LNCAP (cell line): Measurements from ENCODE around the gene CDC73.

Experiments
- TF ChIP-seq, protein P1 (sequence below): fragments of 450-650 bp; IDR thresholded peaks from 2 replicates; pipeline ENCODE4 v1.5.1; 2017; ENCODE audit warnings: mild to moderate bottlenecking

Gene CDC73

DNA sequence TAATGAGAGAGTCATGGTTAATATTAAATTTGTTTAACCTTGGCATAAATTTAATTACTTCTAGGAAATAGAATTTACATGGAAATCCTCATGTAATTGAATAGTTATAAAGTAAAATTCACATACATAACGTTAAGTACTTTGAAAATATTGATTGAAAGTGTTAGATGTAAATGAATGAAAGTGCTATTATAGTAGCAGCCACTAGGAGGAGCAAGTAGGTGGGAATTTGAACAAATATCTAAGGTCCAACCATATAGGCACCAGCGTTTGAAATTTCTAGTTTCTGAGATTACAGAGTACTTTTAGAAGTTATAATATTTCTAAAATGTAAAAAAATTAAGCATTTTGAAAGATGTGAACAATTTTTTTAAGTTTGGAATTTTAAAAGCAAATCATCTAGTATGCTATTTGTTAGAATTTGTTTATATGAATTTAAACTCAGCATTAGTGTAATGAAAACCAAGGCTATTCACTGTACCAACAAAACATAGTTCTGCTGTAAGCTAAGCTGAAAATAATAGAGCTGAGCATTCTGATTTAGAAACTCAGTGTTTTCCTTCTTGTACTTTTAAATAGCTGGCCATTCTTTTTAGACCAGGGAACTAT is 61.3 kb downstream of the CDC73 start:
- TF ChIP-seq, protein P1, sequence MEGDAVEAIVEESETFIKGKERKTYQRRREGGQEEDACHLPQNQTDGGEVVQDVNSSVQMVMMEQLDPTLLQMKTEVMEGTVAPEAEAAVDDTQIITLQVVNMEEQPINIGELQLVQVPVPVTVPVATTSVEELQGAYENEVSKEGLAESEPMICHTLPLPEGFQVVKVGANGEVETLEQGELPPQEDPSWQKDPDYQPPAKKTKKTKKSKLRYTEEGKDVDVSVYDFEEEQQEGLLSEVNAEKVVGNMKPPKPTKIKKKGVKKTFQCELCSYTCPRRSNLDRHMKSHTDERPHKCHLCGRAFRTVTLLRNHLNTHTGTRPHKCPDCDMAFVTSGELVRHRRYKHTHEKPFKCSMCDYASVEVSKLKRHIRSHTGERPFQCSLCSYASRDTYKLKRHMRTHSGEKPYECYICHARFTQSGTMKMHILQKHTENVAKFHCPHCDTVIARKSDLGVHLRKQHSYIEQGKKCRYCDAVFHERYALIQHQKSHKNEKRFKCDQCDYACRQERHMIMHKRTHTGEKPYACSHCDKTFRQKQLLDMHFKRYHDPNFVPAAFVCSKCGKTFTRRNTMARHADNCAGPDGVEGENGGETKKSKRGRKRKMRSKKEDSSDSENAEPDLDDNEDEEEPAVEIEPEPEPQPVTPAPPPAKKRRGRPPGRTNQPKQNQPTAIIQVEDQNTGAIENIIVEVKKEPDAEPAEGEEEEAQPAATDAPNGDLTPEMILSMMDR, result peak; percentile 94

DNA sequence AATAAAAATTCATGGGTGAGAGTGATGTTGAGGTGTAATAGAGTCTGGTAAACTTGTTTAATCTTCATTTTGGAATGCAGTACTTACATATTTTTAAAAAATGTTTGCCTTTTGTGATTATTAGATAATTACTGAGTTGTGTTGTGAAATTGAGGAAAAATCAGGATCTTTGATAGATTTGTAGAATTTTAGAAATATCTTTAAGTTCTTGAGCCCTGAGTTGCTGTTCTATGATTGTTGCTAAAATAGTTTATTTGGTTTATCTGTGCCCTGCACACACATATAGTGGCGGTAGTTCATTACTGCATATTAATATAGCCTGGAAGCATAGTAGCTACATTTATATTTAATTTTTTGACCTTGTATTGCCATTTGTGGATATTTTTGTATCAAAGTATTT is 62.9 kb downstream of the CDC73 start:
- TF ChIP-seq, protein P1, result no peak

DNA sequence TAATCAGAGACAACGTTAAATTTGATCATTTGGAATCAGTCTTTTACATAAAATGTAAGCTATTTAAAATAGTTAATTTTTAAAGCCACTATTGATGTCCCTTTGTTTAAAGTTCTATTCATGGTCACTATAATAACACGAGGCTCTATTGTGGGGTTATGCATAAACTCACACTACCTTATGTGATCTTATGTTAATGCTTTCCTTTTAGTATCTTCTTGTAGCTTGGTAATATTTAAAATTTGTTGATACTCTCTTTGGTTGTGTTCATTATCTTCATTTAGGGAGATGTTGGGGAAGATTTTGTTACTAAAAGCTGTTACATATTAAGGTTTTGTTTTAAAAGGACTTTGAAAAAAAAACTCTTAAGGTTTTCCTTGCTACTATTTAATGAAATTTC is 63.4 kb downstream of the CDC73 start:
- TF ChIP-seq, protein P1, result no peak

DNA sequence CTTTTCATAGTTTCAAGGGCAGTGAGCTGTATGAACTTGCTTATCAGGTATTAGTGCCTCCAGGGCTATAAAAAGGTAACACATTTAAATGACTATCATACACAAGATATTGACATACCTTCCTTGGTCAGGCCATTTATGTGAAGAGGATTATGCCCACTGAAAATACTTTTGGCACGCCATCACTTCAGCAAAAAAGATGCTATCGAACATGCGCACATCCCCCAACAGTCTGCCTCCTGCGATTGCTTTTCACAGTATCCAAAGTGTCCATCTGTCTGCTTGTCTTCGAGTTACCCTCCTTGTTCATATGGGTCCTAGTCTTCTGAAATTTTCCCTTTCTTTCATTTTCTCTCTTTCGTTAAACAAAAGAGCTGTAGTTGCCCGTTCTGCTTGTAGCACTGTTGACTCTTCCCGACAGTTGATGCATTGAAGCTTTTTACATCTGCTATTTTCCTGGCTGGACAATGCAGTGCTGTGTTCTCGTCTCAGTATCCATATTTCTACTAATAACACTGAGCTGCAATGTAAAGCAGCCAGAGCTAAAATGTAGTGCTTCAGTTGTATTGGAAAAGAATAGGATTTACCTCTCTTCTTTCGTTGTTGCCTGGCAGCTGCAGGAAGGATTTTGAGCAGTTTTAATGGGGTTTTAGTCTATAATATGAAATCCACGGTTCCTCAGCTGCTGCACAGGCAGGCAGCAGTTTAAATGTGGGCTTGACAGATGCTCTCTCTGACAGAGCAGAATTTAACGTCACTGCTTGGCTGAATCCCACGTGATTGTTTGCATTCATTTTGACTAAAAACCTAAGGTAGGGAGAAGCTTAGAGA is 64.3 kb downstream of the CDC73 start, which contains the start of gene B3GALT2:
B3GALT2 (minus strand) TSS at position 713 of the 831 bp plus-strand sequence. CDS start 5,051 bp downstream, outside the sequence.
- TF ChIP-seq, protein P1, result no peak

DNA sequence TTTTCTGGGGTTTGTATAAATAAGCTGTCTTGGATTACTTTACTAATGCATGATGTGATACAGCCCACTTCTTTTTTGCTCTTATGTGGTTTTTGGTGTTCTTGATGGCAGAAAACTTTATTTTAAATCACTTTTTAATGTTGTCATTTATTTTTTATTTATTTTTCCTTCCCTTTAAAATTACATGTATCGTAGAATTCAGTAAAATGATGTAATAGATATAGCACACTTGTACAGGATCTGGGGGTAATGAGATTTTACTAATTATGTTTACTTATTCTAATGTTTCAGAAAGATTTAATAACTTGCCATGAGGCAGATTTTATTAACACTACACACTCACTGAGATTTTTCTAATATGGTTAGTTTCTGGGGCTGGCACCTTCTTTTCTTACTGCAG is 65.3 kb downstream of the CDC73 start:
- TF ChIP-seq, protein P1, result no peak

DNA sequence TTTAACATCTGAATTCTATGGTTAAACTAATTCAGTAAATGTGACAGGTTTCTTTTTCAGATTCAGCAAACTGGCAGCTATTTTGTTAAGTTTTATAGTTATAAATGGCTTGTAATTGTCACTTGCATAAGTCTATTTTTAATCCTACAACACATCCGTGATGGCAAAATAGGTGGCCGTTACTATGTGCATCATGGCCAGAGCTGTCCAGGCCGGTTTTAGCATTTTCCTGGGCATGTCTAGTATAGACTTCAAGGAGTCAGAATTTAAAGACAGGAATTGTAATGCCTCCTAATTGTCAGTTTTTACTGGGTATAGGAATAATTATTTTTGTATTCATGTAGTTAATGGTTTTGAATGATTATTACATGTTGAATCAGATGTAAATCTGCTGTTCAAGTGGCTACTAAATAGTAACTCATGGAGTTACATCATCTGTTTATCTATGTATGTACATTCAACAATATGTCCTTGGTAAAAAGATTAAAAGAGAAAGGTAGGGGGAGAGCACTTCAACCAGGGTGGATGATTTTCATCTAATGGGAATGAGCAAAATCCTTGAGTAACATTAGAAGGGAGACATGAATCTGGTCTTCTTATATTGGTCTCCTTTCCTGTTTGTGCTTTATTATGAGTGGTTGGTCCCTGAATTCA is 67.7 kb downstream of the CDC73 start:
- TF ChIP-seq, protein P1, result no peak

DNA sequence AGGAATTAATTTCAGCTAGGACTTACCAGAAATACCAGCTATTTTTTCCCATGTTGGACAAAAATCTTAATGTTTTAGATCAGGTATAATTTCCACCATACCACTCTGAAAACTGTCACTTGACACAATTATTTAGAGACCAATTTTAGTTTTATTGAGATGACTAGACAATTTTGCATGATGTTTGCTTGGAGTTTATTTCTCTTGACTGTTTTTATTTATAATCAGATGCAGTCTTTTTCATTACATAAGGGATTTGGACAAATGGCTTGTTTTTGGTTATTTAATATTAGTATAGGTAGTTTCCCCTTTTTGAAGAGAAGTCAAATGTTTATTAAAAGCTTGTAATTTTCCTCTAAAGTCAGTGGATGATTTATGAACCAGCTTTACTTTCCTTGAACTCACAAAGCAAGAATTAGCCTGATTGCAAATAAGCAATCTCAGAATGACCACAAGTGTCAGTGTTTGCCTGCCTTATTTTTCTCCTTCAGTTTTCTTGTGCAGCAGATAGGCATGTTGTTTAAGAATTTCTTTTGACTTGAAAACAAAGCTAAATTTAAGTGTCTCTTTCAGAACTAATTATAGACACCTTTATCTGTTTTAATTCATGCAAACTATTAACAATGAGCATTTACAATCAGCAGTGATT is 68.4 kb downstream of the CDC73 start:
- TF ChIP-seq, protein P1, result peak; percentile 40; the same call in 1 of the 2 replicates
